PFSK-1 (cell line): ENCODE measurements around the gene CTBP2.

ENCODE experiments used
- FOXP2 ChIP-seq: optimal IDR thresholded peaks from 2 replicates; pipeline ENCODE3; 2011; ENCODE audit warnings: borderline replicate concordance, control low read depth, inconsistent platforms; ENCODE audit not compliant: insufficient read depth; ENCODE audit errors: extremely low read length, extremely low read depth
- POLR2AphosphoS5 ChIP-seq: IDR thresholded peaks from 2 replicates; pipeline ENCODE4 v1.6.1; 2012; ENCODE audit warnings: low read depth, mild to moderate bottlenecking, control low read depth, low read length, moderate library complexity
- SIN3A ChIP-seq: IDR thresholded peaks from 2 replicates; pipeline ENCODE4 v1.6.1; 2012; ENCODE audit warnings: mild to moderate bottlenecking, low read length, moderate library complexity, borderline replicate concordance; ENCODE audit not compliant: insufficient read depth
- TAF1 ChIP-seq: IDR thresholded peaks from 2 replicates; pipeline ENCODE4 v1.6.1; 2012; ENCODE audit warnings: low read length, control low read depth, borderline replicate concordance; ENCODE audit not compliant: insufficient read depth
- TF ChIP-seq, protein P1 (sequence below), 2 experiments: IDR thresholded peaks; 2 replicates each; pipeline versions ENCODE4 v1.6.1 to v1.8.0; 2011 to 2012; ENCODE audit warnings: low read depth in 2 of 2, low read length in 2 of 2, control low read depth in 1 of 2, inconsistent platforms in 1 of 2, mild to moderate bottlenecking in 1 of 2, moderate library complexity in 1 of 2; ENCODE audit not compliant: insufficient read depth in 1 of 2

CTBP2 gene

DNA sequence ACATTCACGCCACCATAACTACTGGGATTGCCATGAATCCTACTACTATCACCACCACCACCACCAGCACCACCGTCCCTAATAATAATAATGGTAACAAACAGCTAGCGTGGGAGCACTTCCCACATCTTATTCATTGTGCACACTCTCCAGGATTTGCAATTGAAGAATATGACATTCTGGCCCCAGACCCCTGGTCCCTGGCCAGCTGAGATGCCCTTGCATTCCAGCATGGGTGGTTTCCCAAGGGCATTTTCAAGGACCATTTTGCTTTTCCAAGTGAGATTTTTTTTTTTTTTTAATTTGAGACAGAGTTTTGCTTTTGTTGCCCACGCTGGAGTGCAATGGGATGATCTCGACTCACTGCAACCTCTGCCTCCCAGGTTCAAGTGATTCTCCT lies 14.7 kb downstream of the CTBP2 start:
- no peak for TF ChIP-seq TAF1
- no peak for TF ChIP-seq SIN3A
- no peak for TF ChIP-seq POLR2AphosphoS5
- no peak for TF ChIP-seq FOXP2
- TF ChIP-seq, protein P1, sequence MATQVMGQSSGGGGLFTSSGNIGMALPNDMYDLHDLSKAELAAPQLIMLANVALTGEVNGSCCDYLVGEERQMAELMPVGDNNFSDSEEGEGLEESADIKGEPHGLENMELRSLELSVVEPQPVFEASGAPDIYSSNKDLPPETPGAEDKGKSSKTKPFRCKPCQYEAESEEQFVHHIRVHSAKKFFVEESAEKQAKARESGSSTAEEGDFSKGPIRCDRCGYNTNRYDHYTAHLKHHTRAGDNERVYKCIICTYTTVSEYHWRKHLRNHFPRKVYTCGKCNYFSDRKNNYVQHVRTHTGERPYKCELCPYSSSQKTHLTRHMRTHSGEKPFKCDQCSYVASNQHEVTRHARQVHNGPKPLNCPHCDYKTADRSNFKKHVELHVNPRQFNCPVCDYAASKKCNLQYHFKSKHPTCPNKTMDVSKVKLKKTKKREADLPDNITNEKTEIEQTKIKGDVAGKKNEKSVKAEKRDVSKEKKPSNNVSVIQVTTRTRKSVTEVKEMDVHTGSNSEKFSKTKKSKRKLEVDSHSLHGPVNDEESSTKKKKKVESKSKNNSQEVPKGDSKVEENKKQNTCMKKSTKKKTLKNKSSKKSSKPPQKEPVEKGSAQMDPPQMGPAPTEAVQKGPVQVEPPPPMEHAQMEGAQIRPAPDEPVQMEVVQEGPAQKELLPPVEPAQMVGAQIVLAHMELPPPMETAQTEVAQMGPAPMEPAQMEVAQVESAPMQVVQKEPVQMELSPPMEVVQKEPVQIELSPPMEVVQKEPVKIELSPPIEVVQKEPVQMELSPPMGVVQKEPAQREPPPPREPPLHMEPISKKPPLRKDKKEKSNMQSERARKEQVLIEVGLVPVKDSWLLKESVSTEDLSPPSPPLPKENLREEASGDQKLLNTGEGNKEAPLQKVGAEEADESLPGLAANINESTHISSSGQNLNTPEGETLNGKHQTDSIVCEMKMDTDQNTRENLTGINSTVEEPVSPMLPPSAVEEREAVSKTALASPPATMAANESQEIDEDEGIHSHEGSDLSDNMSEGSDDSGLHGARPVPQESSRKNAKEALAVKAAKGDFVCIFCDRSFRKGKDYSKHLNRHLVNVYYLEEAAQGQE (IDR thresholded peaks at IDR 0.05; ENCODE audit: insufficient read depth in 1 of 2, low read depth in 2 of 2, low read length in 2 of 2) = no peak

DNA sequence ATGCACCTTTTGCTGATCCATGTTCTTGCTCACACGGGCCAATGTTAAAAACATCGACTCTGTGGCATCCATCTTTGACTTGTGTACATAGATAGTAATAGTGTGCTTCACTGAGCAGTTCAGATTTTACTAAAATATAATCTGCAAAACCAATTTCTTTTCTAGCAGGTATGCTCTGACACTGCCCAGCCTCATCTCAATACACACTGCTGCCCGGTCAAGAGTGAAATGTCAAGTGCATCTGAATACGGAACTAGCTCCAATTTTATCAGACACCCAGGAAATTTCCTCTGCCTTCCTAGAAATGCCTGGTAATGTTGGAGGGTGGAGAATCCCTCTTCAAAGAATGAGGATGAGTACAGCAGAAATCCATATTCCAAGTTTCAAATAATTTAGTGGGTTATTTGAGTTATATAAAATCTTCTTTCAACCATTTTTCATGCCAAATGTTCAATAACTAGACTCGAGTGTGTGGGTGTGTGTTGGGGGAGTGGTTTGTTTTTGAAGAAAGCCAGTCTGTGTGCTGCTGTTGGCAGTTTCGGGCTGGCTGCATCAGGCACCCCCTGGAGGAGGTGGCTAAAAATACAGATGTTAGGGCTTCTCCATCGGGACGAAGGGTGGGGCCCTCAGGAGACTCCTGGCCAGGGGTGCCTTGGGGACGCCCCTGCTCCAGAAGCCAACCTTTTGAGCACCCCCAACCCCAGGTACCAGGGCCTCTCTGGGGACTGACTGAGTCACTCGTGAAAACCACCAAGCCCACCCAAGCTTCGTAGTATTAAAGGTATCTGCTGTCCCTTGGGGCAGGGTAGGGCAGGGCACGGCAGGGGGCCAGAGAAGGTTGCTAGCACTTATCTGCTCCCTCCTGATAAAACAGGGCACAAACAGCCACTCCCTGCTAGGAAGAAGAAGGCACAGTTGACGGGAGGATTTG lies 15.4 kb downstream of the CTBP2 start:
- TF ChIP-seq FOXP2 (no peak), SIN3A (no peak), POLR2AphosphoS5 (no peak), TAF1 (no peak)
- TF ChIP-seq, protein P1 (IDR thresholded peaks at IDR 0.05; ENCODE audit: insufficient read depth in 1 of 2, low read depth in 2 of 2, low read length in 2 of 2) = no peak

DNA sequence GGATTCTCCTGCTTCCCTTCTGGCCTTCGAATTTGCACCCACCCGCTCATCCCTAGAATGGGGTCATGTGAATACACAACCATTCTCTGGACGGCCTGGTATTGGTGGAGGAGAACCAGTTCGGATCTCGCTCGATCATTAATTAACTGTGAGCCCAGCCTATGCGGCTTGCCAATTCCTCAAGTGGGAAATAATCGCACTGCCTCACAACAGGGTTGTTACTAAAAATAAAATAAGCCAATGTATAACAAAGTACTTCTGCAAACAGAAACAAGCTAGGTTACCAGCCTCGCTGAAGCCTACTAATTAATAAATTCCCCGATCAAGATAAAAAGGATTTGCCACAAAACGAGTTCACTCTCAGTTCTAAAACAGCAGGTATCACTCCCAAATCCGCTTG lies 16.2 kb downstream of the CTBP2 start:
- TF ChIP-seq, protein P1 (IDR thresholded peaks at IDR 0.05; ENCODE audit: insufficient read depth in 1 of 2, low read depth in 2 of 2, low read length in 2 of 2) = no peak
- no peak for TF ChIP-seq FOXP2
- TF ChIP-seq SIN3A = no peak
- no peak for TF ChIP-seq TAF1
- TF ChIP-seq POLR2AphosphoS5 = no peak

DNA sequence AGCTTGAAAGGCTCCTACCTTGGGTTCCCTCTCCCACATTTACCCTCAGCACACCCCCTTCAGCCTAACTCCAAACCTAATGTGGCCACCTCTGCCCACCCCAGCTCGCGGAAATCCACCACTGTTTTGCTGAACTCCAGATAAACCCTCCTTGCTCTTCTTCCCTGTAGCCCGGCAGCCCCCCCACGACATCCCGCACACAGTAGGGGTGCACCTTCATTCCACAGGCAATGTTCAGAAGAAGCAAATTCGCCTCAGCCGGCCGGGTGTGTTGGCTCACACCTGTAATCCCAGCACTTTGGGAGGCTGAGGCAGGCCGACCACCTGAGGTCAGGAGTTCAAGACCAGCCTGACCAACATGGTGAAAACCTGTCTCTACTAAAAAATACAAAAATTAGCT lies 17.4 kb downstream of the CTBP2 start:
- TF ChIP-seq FOXP2 (no peak), POLR2AphosphoS5 (no peak), TAF1 (no peak), SIN3A (no peak)
- TF ChIP-seq, protein P1 (IDR thresholded peaks at IDR 0.05; ENCODE audit: insufficient read depth in 1 of 2, low read depth in 2 of 2, low read length in 2 of 2) = no peak
